ENCODE results near the gene RBM26. TPM values are rescaled to one million over a fixed set of nuclear protein-coding genes. Genes with fewer than 3 reads are reported as not detected.
A peak's percentile ranks its signal among the peaks of the same experiment; 100 is the strongest.

RBM26 gene
- polyA plus RNA-seq, 1 experiment, result 29.1 TPM

DNA sequence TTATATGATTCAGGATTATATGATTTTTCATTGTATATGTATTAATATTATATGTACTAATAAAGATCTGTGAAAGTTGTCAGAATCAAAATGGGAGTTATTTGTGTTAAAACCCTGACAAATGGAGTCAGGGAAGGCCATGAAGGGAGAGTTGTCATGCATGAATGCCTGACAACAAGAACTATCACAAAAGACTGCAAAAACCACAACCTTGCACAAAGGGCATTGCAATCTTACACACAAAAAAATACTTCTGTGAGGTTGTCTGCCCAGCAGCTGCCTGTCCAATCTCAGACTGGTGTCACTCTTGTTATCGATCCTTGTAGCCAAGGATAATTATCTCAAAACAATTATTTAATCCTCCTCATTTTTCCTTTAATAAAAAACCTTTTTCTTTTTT lies 21.2 kb upstream of the RBM26 start:
- Histone ChIP-seq H3K9me3 (ENCODE audit: control insufficient read depth, insufficient read depth, low read length) (peaks cover 4% of the 10 kb centered on the region; the same call in 1 of the 2 replicates), H3K27me3 (ENCODE audit: control insufficient read depth, insufficient read depth, low read length) (no peaks in the 10 kb centered on the region), H3K27ac (ENCODE audit: low read depth, low read length) (no peak overlapping the region), H3K4me3 (ENCODE audit: low read depth, low read length) (no peak overlapping the region)
- CTCF ChIA-PET, result interaction anchor here (1.0 to 12.9 kb wide), 3 partner anchors 51 to 116 kb away, joined by 3 to 454 read pairs (median 16); no protein-coding TSS in a partner anchor
- POLR2A ChIA-PET, result no interaction called here
- DNase-seq (ENCODE audit: low read depth, low spot score), result no peak
- TF ChIP-seq, protein P1, sequence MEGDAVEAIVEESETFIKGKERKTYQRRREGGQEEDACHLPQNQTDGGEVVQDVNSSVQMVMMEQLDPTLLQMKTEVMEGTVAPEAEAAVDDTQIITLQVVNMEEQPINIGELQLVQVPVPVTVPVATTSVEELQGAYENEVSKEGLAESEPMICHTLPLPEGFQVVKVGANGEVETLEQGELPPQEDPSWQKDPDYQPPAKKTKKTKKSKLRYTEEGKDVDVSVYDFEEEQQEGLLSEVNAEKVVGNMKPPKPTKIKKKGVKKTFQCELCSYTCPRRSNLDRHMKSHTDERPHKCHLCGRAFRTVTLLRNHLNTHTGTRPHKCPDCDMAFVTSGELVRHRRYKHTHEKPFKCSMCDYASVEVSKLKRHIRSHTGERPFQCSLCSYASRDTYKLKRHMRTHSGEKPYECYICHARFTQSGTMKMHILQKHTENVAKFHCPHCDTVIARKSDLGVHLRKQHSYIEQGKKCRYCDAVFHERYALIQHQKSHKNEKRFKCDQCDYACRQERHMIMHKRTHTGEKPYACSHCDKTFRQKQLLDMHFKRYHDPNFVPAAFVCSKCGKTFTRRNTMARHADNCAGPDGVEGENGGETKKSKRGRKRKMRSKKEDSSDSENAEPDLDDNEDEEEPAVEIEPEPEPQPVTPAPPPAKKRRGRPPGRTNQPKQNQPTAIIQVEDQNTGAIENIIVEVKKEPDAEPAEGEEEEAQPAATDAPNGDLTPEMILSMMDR (IDR thresholded peaks at IDR 0.05; ENCODE audit: low read depth, low read length), result no peak

DNA sequence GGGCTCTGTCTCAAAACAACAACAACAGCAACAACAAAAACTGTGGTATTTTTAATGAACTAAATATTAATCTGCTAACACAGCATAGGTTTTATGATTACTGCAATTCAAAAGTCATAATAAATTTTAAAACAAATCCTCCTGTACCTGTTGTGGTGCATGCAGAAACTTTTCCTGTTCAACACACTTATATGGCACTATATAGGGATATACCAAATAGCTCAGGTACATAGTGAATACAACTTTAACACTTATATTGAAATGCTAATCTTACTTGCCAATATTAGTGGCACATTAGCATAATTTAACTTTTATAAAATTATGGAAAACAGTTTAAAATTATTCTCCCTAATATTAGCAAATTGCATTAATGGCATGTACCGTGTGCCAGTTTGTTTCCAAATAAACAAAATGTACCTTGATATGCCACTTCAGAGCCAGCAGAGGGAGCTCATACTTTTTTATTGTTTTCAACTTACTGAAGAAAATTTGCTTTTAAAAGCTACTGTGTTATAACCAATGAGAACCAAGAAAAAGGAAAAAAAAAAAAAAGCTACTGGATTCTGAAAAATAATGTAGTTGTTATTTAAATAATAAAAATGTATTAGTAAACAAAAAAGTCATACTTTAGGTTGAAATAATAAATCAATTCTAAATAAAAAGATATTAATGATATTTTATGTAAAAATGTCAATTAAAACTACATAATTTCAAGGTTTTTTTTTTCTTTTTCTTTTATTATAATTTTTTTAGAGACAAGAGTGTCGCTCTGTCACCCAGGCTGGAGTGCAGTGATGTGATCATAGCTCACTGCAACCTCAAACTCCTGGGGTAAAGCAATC lies 18.0 kb upstream of the RBM26 start:
- ChIA-PET CTCF (interaction anchor here (0.6 to 12.9 kb wide), 66 partner anchors 8 to 1594 kb away, joined by 3 to 454 read pairs (median 4); partner anchors contain the start of genes NDFIP2 and RBM26), POLR2A (interaction anchor here (0.6 to 1.8 kb wide), 3 partner anchors 28 to 119 kb away, joined by 3 to 11 read pairs (median 3); no protein-coding TSS in a partner anchor)
- Histone ChIP-seq H3K27ac (ENCODE audit: low read depth, low read length) (no peak overlapping the region), H3K27me3 (ENCODE audit: control insufficient read depth, insufficient read depth, low read length) (no peaks in the 10 kb centered on the region), H3K9me3 (ENCODE audit: control insufficient read depth, insufficient read depth, low read length) (no peaks in the 10 kb centered on the region), H3K4me3 (ENCODE audit: low read depth, low read length) (no peak overlapping the region)
- peak; percentile 10 for DNase-seq (ENCODE audit: low read depth, low spot score)
- TF ChIP-seq, protein P1 (IDR thresholded peaks at IDR 0.05; ENCODE audit: low read depth, low read length), result peak; percentile 70

GRCh38 chr13:79423340-79423739 lies 17.3 kb upstream of the RBM26 start:
- ChIA-PET CTCF (interaction anchor here (1.1 to 12.9 kb wide), 31 partner anchors 8 to 255 kb away, joined by 3 to 454 read pairs (median 12); partner anchors contain the start of genes NDFIP2 and RBM26), POLR2A (interaction anchor here (1.8 kb wide), 1 partner anchor 120 kb away, joined by 11 read pairs; no protein-coding TSS in a partner anchor)
- H3K9me3 ChIP-seq (ENCODE audit: control insufficient read depth, insufficient read depth, low read length), result no peaks in the 10 kb centered on the region; the same call in 1 of the 2 replicates
- H3K27me3 ChIP-seq (ENCODE audit: control insufficient read depth, insufficient read depth, low read length), result no peaks in the 10 kb centered on the region
- no peak overlapping the region for H3K27ac ChIP-seq (ENCODE audit: low read depth, low read length)
- DNase-seq (ENCODE audit: low read depth, low spot score), result no peak
- TF ChIP-seq, protein P1 (IDR thresholded peaks at IDR 0.05; ENCODE audit: low read depth, low read length), result no peak
- no peak overlapping the region for H3K4me3 ChIP-seq (ENCODE audit: low read depth, low read length)

GRCh38 chr13:79419365-79419764 lies 13.3 kb upstream of the RBM26 start:
- no peaks in the 10 kb centered on the region for H3K27me3 ChIP-seq (ENCODE audit: control insufficient read depth, insufficient read depth, low read length)
- TF ChIP-seq, protein P1 (IDR thresholded peaks at IDR 0.05; ENCODE audit: low read depth, low read length), result no peak
- ChIA-PET POLR2A (no interaction called here), CTCF (interaction anchor here (1.8 to 2.3 kb wide), 2 partner anchors 121 to 122 kb away, joined by 11 to 14 read pairs; no protein-coding TSS in a partner anchor)
- no peak for DNase-seq (ENCODE audit: low read depth, low spot score)
- H3K4me3 ChIP-seq (ENCODE audit: low read depth, low read length), result no peak overlapping the region
- no peaks in the 10 kb centered on the region; the same call in 1 of the 2 replicates for H3K9me3 ChIP-seq (ENCODE audit: control insufficient read depth, insufficient read depth, low read length)
- H3K27ac ChIP-seq (ENCODE audit: low read depth, low read length), result no peak overlapping the region

DNA sequence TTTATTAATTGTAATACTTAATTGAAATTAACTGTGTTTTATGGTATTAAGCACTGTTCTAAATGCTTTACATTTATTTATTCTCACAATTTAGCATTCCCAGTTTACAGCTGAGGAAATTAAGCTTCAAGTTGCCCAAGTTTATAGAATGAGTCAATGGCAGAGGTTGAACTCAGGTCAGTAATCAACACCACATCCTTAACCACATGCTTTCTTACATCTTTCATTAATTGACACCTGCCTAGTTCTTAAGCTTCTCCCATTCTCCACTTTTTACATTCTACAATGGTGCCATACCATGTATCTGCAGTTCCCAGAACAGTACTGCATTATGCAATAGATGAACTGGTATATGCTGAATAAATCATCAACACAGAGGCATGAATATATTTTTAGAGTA lies 11.7 kb upstream of the RBM26 start:
- no peaks in the 10 kb centered on the region for H3K27me3 ChIP-seq (ENCODE audit: control insufficient read depth, insufficient read depth, low read length)
- DNase-seq (ENCODE audit: low read depth, low spot score), result no peak
- POLR2A ChIA-PET, result no interaction called here
- no peaks in the 10 kb centered on the region; the same call in 1 of the 2 replicates for H3K9me3 ChIP-seq (ENCODE audit: control insufficient read depth, insufficient read depth, low read length)
- CTCF ChIA-PET, result interaction anchor here (2.6 kb wide), 1 partner anchor 124 kb away, joined by 6 read pairs; no protein-coding TSS in a partner anchor
- H3K4me3 ChIP-seq (ENCODE audit: low read depth, low read length), result no peak overlapping the region
- TF ChIP-seq, protein P1 (IDR thresholded peaks at IDR 0.05; ENCODE audit: low read depth, low read length), result no peak
- H3K27ac ChIP-seq (ENCODE audit: low read depth, low read length), result no peak overlapping the region

All from AG04450 (cell line).